MM.1S (cell line): ENCODE measurements around the gene INTS7.

Source experiments
- DNase-seq: peaks from one replicate; pipeline ENCODE4 v3.0.0-alpha.2; 2015
- H2AFZ ChIP-seq: fragments of 300-600 bp; sonication (generic); 2 replicates; pipeline ENCODE4 v1.6.0; 2016; ENCODE audit warnings: antibody characterized with exemption, low read length
- H3F3A ChIP-seq: fragments of 300-600 bp; sonication (generic); 2 replicates; pipeline ENCODE4 v1.6.1; 2016; ENCODE audit warnings: mild to moderate bottlenecking, antibody characterized with exemption, low read length, moderate library complexity, mixed read lengths; ENCODE audit not compliant: insufficient read depth
- H3K27ac ChIP-seq: fragments of 300-600 bp; sonication (generic); 2 replicates; pipeline ENCODE4 v1.5.1; 2016; ENCODE audit warnings: mild to moderate bottlenecking, low read length
- H3K27me3 ChIP-seq: fragments of 300-600 bp; sonication (generic); replicated peaks from 2 replicates; pipeline ENCODE4 v1.6.0; 2016; ENCODE audit warnings: low read length; ENCODE audit not compliant: insufficient read depth
- H3K36me3 ChIP-seq: fragments of 300-600 bp; sonication (generic); replicated peaks from 2 replicates; pipeline ENCODE4 v1.6.1; 2016; ENCODE audit warnings: mild to moderate bottlenecking, low read length, mixed read lengths; ENCODE audit not compliant: insufficient read depth
- H3K4me1 ChIP-seq: fragments of 300-600 bp; sonication (generic); 2 replicates; pipeline ENCODE4 v1.6.1; 2016; ENCODE audit warnings: low read length, mixed read lengths
- H3K4me2 ChIP-seq: fragments of 300-600 bp; sonication (generic); 2 replicates; pipeline ENCODE4 v1.6.0; 2016; ENCODE audit warnings: low read depth, low read length
- H3K4me3 ChIP-seq: fragments of 300-600 bp; sonication (generic); 2 replicates; pipeline ENCODE4 v1.5.1; 2016; ENCODE audit warnings: low read length, mixed read lengths
- H3K79me2 ChIP-seq: fragments of 300-600 bp; sonication (generic); 2 replicates; pipeline ENCODE4 v1.6.1; 2016; ENCODE audit warnings: mixed run types, low read length, mixed read lengths
- H3K9ac ChIP-seq: fragments of 300-600 bp; sonication (generic); 2 replicates; pipeline ENCODE4 v1.6.1; 2016; ENCODE audit warnings: low read length, mixed read lengths
- H3K9me2 ChIP-seq: fragments of 300-600 bp; sonication (generic); replicated peaks from 2 replicates; pipeline ENCODE4 v1.6.1; 2016; ENCODE audit warnings: mild to moderate bottlenecking, low read length, mixed read lengths; ENCODE audit not compliant: insufficient read depth
- H3K9me3 ChIP-seq: fragments of 300-600 bp; sonication (generic); replicated peaks from 2 replicates; pipeline ENCODE4 v1.6.1; 2016; ENCODE audit warnings: mild to moderate bottlenecking, low read length, mixed read lengths; ENCODE audit not compliant: insufficient read depth
- H4K20me1 ChIP-seq: fragments of 300-600 bp; sonication (generic); 2 replicates; pipeline ENCODE4 v1.6.1; 2016; ENCODE audit warnings: mild to moderate bottlenecking, low read length, moderate library complexity, mixed read lengths; ENCODE audit not compliant: insufficient read depth
- CTCF ChIP-seq: fragments of 300-600 bp; sonication (generic); IDR thresholded peaks from 2 replicates; pipeline ENCODE4 v1.5.1; 2016; ENCODE audit warnings: antibody characterized with exemption, low read length, mixed read lengths
- EZH2 ChIP-seq: fragments of 300-600 bp; sonication (generic); optimal IDR thresholded peaks from 2 replicates; pipeline ENCODE3; 2017; ENCODE audit warnings: low read depth, mild to moderate bottlenecking, antibody characterized with exemption, low read length, mixed read lengths
- EZH2phosphoT487 ChIP-seq: fragments of 300-600 bp; sonication (generic); IDR thresholded peaks from 2 replicates; pipeline ENCODE4 v1.6.1; 2018; ENCODE audit warnings: antibody characterized with exemption, low read length

Gene INTS7

GRCh38 chr1:212009561-212009960 lies 25.8 kb downstream of the INTS7 start:
- Histone ChIP-seq H2AFZ (no peak overlapping the region), H3K36me3 (peaks cover 7% of the 10 kb centered on the region; the same call in 1 of the 2 replicates), H3K4me1 (no peaks in the 10 kb centered on the region), H3K4me3 (no peak overlapping the region), H3K79me2 (0 out of 2 replicates have a peak, but pooled peaks cover 4% of the 10 kb centered on the region), H3K27ac (no peak overlapping the region), H3K9me3 (no peaks in the 10 kb centered on the region), H3K4me2 (no peak overlapping the region), H3K9me2 (no peaks in the 10 kb centered on the region), H3F3A (peaks cover 3% of the 10 kb centered on the region), H3K9ac (no peak overlapping the region), H4K20me1 (no peaks in the 10 kb centered on the region; the same call in 1 of the 2 replicates), H3K27me3 (no peaks in the 10 kb centered on the region)
- no peak for DNase-seq
- TF ChIP-seq EZH2phosphoT487 (no peak), EZH2 (no peak), CTCF (no peak)

GRCh38 chr1:212007886-212008285 lies 27.5 kb downstream of the INTS7 start:
- Histone ChIP-seq H3F3A (peaks cover 3% of the 10 kb centered on the region), H4K20me1 (no peaks in the 10 kb centered on the region; the same call in 1 of the 2 replicates), H2AFZ (no peak overlapping the region), H3K79me2 (0 out of 2 replicates have a peak, but pooled peaks cover 9% of the 10 kb centered on the region), H3K4me1 (no peaks in the 10 kb centered on the region), H3K4me2 (no peak overlapping the region), H3K27me3 (no peaks in the 10 kb centered on the region), H3K9me2 (no peaks in the 10 kb centered on the region), H3K9ac (no peak overlapping the region), H3K27ac (no peak overlapping the region), H3K4me3 (no peak overlapping the region), H3K36me3 (peaks cover 7% of the 10 kb centered on the region; the same call in 1 of the 2 replicates), H3K9me3 (no peaks in the 10 kb centered on the region)
- DNase-seq: no peak
- TF ChIP-seq EZH2phosphoT487: no peak
- TF ChIP-seq CTCF: no peak
- no peak for TF ChIP-seq EZH2

GRCh38 chr1:212007178-212007577 lies 28.2 kb downstream of the INTS7 start:
- Histone ChIP-seq H3F3A (peaks cover under 1% of the 10 kb centered on the region; the same call in 1 of the 2 replicates), H3K79me2 (peaks cover 10% of the 10 kb centered on the region; the same call in 1 of the 2 replicates), H3K9me3 (no peaks in the 10 kb centered on the region), H3K4me3 (no peak overlapping the region), H2AFZ (no peak overlapping the region), H3K4me1 (no peaks in the 10 kb centered on the region), H4K20me1 (no peaks in the 10 kb centered on the region; the same call in 1 of the 2 replicates), H3K9ac (no peak overlapping the region), H3K4me2 (no peak overlapping the region), H3K27ac (no peak overlapping the region), H3K36me3 (peaks cover 7% of the 10 kb centered on the region; the same call in 1 of the 2 replicates), H3K9me2 (no peaks in the 10 kb centered on the region), H3K27me3 (no peaks in the 10 kb centered on the region)
- no peak for DNase-seq
- TF ChIP-seq EZH2: no peak
- TF ChIP-seq CTCF: no peak
- TF ChIP-seq EZH2phosphoT487: no peak
